ENCODE data around the gene B4GALNT3. TPM values are rescaled to one million over a fixed set of nuclear protein-coding genes. Genes with fewer than 3 reads are reported as not detected.
A peak's percentile ranks its signal among the peaks of the same experiment; 100 is the strongest.

The B4GALNT3 gene
- total and polyA plus RNA-seq, 2 of the 13 experiments (the other 11 are each of a cell fraction or from before 2014, with no cell fraction given) = 3.2 to 4.4 TPM

- BruUV-seq (replicated peaks) = no TSS peak
- H3K27me3 ChIP-seq (ENCODE audit: control insufficient read depth in 1 of 2, insufficient read depth in 2 of 2, low read length in 2 of 2) = no peaks in the 10 kb centered on the region
- peak; percentile 44 for ATAC-seq
- no peaks in the 10 kb centered on the region for H3K79me2 ChIP-seq (ENCODE audit: insufficient read depth, low read length)
- in situ Hi-C loops (cut with HindIII; ENCODE audit: extremely low pct_ligation_motif_present, low pct_unique_long_range_greater_than_20kb) = no loop called here
- CTCF ChIA-PET (ENCODE audit: low intra/inter-chr PET ratio, low total read pairs) = no interaction called here
- peaks cover 49% of the 10 kb centered on the region for H3K4me1 ChIP-seq (ENCODE audit: insufficient read depth, low read length)
- no peaks in the 10 kb centered on the region for H3K36me3 ChIP-seq (replicated peaks in 1 of 2; ENCODE audit: control insufficient read depth in 1 of 2, insufficient read depth in 2 of 2, low read length in 2 of 2)
- no peaks in the 10 kb centered on the region for H3K9me3 ChIP-seq (ENCODE audit: low read length)
- peak overlapping the region; percentile 50 for H3K27ac ChIP-seq (ENCODE audit: extremely low read length, insufficient read depth, low read length)
- POLR2A ChIA-PET = interaction anchor here (0.8 to 1.4 kb wide), 3 partner anchors 16 to 159 kb away, joined by 3 read pairs; no protein-coding TSS in a partner anchor
- peak overlapping the region; percentile 3 to 67 (median 38); a peak in 5 of 6 replicates for H3K4me3 ChIP-seq (replicated peaks in 1 of 3; ENCODE audit: insufficient read depth in 1 of 3, low read depth in 2 of 3, low read length in 3 of 3)
- peak overlapping the region; percentile 46 for H2AFZ ChIP-seq (ENCODE audit: low read length)
- 47% methylated on average over 11 of the region's 11 CpGs for WGBS (ENCODE audit: low lambda C conversion rate)
- H3K4me2 ChIP-seq (ENCODE audit: low read depth, low read length) = peak overlapping the region; percentile 82
- H3K9ac ChIP-seq (ENCODE audit: insufficient read depth, low read depth, low read length) = peak overlapping the region; percentile 50; the same call in 1 of the 2 replicates
- intact Hi-C loops (cut with micrococcal nuclease; ENCODE audit: unreplicated experiment) = no loop called here
- peak; percentile 24 for DNase-seq (ENCODE audit: low spot score)
- peak; percentile 26 for FAIRE-seq
- no peaks in the 10 kb centered on the region for H4K20me1 ChIP-seq (ENCODE audit: insufficient read depth, low read length)
- no peak for TF ChIP-seq NFYB (CRISPR knock-in tag; IDR thresholded peaks at IDR 0.05)
- 0 out of 2 replicates have a peak, but pooled peaks have one; percentile 33 for TF ChIP-seq HNF4A (CRISPR knock-in tag; IDR thresholded peaks at IDR 0.05)
- peak; percentile 24; the same call in 1 of the 2 replicates for TF ChIP-seq NCOR1 (IDR thresholded peaks at IDR 0.05; ENCODE audit: borderline replicate concordance, low read length)
- 0 out of 2 replicates have a peak, but pooled peaks have one; percentile 3 for TF ChIP-seq HOXA3 (CRISPR knock-in tag; IDR thresholded peaks at IDR 0.05)
- 0 out of 2 replicates have a peak, but pooled peaks have one; percentile 22 for TF ChIP-seq ZBTB38 (CRISPR knock-in tag; IDR thresholded peaks at IDR 0.05)
- no peak for TF ChIP-seq ZNF607 (CRISPR knock-in tag; IDR thresholded peaks at IDR 0.05; ENCODE audit: borderline replicate concordance)
- no peak for TF ChIP-seq ZNF329 (CRISPR knock-in tag; IDR thresholded peaks at IDR 0.05; ENCODE audit: low read depth)
- TF ChIP-seq NR2F6 (IDR thresholded peaks at IDR 0.05) = peak; percentile 3; the same call in 1 of the 2 replicates
- TF ChIP-seq NR2F6 (CRISPR knock-in tag; IDR thresholded peaks at IDR 0.05) = no peak
- no peak for TF ChIP-seq NR2F1 (CRISPR knock-in tag; IDR thresholded peaks at IDR 0.05)
- peak; percentile 37 for TF ChIP-seq SKI (IDR thresholded peaks at IDR 0.05; ENCODE audit: partially characterized antibody)
- no peak for TF ChIP-seq ZFP90 (CRISPR knock-in tag; IDR thresholded peaks at IDR 0.05; ENCODE audit: borderline replicate concordance)
- no peak for TF ChIP-seq ZNF570 (CRISPR knock-in tag; IDR thresholded peaks at IDR 0.05; ENCODE audit: borderline replicate concordance)
- no peak for TF ChIP-seq TRIM22 (IDR thresholded peaks at IDR 0.05)
- 0 out of 2 replicates have a peak, but pooled peaks have one; percentile 26 for TF ChIP-seq BCL6 (CRISPR knock-in tag; IDR thresholded peaks at IDR 0.05)
- TF ChIP-seq ZNF710 (CRISPR knock-in tag; IDR thresholded peaks at IDR 0.05; ENCODE audit: borderline replicate concordance) = 0 out of 2 replicates have a peak, but pooled peaks have one; percentile 1
- TF ChIP-seq ZNF224 (CRISPR knock-in tag; IDR thresholded peaks at IDR 0.05) = no peak
- peak; percentile 69 for TF ChIP-seq RARA (CRISPR knock-in tag; IDR thresholded peaks at IDR 0.05)
- peak; percentile 35; the same call in 1 of the 2 replicates for TF ChIP-seq SKIL (CRISPR knock-in tag; IDR thresholded peaks at IDR 0.05; ENCODE audit: borderline replicate concordance)
- no peak for TF ChIP-seq SOX6 (IDR thresholded peaks at IDR 0.05)
- 0 out of 2 replicates have a peak, but pooled peaks have one; percentile 5 for TF ChIP-seq SOX6 (CRISPR knock-in tag; IDR thresholded peaks at IDR 0.05)
- no peak for TF ChIP-seq MIER3 (CRISPR knock-in tag; IDR thresholded peaks at IDR 0.05; ENCODE audit: borderline replicate concordance)
Measured at GRCh38 chr12:592024-592505, 132.3 kb downstream of the B4GALNT3 start.
